Middle frontal gyrus (tissue), 1 donor: ENCODE results near the gene MYPOP.
A peak's percentile ranks its signal among the peaks of the same experiment; 100 is the strongest.
"Not testable (repeated sequence)": the region's sequence is repeated elsewhere in the genome, so short reads cannot be mapped to it uniquely, and the experiment has no call there.

Source experiments
- DNase-seq: peaks from one replicate; pipeline ENCODE4 v3.0.0-alpha.2; 2015; ENCODE audit warnings: low spot score; ENCODE audit errors: extremely low spot score

Gene MYPOP

GRCh38 chr19:45908956-45909355 lies 6.5 kb upstream of the MYPOP start:
- no peak for DNase-seq

GRCh38 chr19:45906221-45906620 lies 3.8 kb upstream of the MYPOP start:
- DNase-seq = no peak

GRCh38 chr19:45905011-45905410 lies 2.6 kb upstream of the MYPOP start:
- DNase-seq = no peak

- peak; percentile 98 for DNase-seq
Observed at GRCh38 chr19:45902651-45903625, 525 bp upstream of the MYPOP start.

- no peak for DNase-seq
Observed at GRCh38 chr19:45901432-45901911, 941 bp downstream of the MYPOP start.

DNA sequence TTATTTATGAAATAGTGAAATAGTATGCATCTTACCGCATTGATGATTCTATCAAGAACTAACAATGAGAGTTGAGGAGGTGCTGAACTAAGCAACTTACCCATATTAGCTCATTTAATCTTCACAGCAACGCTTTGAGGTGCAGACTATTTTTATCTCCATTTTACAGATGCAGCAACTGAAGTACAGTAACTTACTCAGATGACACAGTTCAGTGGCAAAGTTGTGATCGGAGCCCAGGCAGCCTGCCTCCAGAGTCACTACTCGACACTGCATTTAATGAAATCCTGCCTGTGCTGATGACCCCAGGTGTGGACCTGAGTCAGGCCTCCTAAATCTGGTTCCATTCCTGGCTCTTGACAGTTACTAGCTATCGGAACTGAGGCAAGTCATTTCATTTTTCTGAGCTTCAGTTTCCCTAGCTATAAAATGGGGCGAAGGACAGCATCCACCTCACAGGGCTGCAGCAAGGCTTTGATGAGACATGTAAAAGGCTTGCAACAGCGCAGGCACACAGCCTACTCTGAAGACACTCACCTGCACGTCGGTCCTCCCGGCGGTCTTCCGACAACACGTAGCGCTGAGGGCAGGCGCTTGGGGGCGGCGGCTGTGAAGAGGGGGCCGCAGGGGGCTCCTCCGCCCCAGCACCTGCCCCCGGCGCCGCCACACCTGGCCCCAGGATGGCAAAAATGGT lies 1.5 kb downstream of the MYPOP start:
- DNase-seq = no peak

DNA sequence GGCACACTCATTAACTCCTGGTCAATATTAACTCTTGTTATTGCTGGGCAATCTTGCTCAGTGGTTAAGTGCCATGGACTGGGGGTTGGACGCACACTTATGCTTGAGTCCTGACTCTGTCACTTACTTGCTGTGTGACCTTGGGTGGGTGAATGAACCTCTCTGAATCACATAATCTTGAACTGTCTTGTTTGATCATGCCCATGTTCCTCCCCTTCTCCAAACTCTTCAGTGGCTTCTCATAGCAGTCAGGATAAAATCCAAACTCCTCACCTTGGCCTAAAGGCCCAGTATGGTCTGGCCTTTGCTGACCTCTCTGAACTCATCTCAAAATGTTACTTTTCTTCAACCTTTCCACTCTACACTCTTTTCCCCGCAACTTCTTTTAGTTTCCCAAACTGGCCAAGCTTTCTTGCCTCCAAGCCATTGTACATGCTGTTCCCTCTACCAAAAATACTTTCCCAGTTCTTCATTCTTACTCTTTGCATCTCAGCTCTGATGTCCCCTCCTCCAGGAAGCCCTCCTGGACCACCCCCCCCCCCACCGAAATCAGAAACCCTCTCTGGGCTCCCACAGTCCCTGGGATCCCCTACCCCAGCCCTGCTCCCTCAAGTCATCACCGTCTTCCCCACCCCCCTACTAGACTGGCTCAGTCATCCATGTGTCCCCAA lies 2.4 kb downstream of the MYPOP start:
- no peak for DNase-seq

DNA sequence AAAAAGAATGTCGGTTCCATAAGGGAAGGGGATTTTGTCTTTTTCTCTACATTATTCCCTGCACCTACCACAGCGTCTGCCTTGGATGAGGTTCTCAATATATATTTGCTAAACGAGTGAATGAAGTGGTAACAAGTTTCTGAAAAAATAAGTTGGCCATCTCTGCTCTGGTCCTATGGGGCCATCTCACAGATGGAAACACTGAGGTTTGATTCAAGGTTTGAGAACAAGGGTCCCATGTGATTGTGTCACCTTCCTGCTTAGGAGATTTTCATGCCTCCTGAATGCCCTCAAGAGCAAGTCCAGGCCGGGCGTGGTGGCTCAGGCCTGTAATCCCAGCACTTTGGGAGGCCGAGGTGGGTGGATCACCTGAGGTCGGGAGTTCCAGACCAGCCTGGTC lies 3.2 kb downstream of the MYPOP start:
- DNase-seq = no peak

DNA sequence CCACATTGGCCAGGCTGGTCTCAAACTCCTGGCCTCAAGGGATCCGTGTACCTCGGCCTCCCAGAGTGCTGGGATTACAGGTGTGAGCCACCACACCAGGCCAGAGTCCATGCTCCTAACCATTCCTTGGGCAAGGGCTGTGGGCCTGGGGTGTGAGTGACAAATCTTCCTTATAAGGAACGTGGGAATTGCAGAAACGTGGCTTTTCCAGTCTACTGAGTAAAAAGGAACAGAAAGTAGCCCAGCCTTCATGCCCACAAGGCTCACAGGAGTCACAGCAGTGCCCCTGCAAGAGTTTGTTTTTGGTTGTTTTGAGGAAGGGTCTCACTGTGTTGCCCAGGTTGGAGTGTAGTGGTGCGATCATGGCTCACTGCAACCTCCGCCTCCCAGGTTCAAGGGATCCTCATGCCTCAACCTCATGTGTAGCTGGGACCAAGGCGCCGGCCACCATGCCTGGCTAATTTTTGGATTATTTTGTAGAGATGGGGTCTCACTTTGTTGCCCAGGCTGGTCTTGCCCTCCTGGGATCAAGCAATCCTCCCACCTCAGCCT lies 5.1 kb downstream of the MYPOP start:
- DNase-seq = no peak

GRCh38 chr19:45895983-45896599 lies 6.3 kb downstream of the MYPOP start:
- not testable (repeated sequence) for DNase-seq

- no peak for DNase-seq
Observed at GRCh38 chr19:45895519-45895972, 6.9 kb downstream of the MYPOP start.

GRCh38 chr19:45890877-45891276 lies 11.5 kb downstream of the MYPOP start:
- no peak for DNase-seq

GRCh38 chr19:45889210-45889885 lies 13.1 kb downstream of the MYPOP start:
- no peak for DNase-seq

DNA sequence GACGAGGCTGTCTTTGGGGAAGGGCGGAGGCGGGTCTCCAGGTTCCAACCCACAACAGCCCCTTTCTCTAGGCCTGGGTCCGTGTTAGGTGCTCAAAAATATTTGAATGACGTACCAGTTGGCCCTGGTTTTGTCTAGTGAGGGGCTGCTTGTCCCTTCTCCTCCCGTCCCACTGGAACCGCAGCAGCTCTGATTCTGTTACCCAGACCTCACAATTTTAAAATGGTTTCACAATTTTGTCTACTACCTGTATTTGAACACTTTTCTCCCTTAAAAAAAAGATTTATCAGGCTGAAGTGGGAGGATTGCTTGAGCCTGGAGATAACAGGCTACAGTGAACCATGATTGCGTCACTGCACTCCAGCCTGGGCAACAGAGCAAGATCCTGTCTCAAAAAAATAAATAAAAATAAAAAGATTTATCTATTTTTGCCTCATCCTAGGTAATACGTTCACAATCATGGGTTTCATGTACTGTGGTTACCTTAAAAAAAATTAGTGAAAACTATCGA lies 15.2 kb downstream of the MYPOP start:
- DNase-seq = no peak

DNA sequence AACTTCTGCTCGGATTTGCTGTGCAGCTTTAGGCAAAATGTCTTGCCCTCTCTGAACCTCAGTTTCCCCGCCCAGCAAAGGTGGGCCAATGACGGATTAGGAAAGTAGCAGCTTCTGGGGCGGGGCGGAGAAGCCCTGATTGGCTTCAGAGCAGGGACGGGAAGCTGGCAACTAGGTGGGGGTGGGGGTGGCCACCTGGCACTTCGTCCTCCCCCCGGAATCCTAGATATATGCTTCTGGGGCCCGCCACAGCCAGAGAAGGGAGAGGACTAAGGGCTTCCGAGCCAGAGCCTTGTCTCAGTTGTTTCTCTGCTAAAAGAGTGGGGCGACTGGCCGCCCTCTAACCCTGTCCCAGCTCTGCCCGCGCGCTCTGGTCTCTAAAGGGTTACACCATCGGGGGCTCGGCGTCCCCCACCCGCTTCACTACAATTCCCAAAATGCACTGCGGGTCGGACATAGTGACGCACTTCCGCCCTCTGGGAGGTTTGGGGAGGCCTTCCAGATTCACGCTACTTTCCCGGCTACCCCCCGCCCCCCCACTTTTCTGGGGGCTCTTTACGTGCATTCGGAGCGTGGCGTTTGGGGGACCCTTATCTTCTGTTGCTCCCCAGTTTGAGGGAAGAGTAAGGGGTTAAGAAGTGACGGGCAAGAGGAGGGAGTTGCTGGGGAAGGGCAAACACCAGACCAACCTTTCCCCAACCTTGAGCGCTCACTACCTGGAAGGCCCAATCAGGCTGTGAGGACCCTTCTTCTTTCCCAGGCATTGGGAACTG lies 15.8 kb downstream of the MYPOP start:
- DNase-seq = peak; percentile 93

DNA sequence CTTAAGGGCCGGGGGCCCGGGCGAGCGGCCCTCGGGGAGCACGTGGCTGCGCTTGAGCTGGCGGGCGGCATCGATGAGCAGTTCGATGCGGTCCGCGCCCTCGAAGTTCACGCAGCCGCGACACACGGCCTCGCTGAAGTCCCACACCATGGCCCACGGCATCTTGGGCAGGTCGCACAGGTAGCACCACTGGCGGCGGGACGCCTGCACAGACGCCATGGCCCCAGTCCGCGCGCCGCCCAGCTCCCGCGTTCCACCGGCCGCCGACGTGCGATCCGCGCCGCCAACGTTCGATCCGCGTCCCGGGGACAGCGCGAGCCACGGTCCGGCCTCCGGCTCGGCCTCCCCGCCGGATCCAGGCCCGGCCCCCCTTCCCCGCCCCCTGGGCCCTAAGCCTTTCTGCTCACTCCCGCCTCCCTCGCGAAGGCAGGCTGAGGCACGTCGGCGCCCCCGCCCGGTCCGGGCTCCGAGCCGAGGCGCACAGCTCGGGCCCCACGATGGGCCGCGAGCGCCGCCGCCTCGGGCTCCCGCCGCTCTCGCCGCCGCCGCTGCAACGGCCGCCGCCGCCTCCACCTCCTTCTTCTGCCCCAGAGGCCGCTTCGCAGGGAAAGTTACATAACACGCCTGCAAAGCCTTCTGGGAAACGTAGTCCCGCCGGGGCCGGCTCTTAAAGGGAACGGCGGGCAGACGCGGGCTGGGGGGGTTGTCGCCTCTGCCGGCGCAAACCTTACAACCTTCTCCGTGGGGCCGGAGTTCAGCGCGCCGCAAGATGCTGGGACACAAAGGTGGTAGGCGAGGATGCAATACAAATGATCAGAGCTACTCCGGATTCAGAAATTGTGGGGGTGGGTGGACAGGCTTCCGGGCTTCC lies 16.6 kb downstream of the MYPOP start, which contains the start of gene IRF2BP1:
Gene IRF2BP1, minus strand, starts transcription at position 586 of the 871 bp plus-strand sequence. Its CDS starts 367 bp downstream, at position 219.
- DNase-seq = peak; percentile 89

DNA sequence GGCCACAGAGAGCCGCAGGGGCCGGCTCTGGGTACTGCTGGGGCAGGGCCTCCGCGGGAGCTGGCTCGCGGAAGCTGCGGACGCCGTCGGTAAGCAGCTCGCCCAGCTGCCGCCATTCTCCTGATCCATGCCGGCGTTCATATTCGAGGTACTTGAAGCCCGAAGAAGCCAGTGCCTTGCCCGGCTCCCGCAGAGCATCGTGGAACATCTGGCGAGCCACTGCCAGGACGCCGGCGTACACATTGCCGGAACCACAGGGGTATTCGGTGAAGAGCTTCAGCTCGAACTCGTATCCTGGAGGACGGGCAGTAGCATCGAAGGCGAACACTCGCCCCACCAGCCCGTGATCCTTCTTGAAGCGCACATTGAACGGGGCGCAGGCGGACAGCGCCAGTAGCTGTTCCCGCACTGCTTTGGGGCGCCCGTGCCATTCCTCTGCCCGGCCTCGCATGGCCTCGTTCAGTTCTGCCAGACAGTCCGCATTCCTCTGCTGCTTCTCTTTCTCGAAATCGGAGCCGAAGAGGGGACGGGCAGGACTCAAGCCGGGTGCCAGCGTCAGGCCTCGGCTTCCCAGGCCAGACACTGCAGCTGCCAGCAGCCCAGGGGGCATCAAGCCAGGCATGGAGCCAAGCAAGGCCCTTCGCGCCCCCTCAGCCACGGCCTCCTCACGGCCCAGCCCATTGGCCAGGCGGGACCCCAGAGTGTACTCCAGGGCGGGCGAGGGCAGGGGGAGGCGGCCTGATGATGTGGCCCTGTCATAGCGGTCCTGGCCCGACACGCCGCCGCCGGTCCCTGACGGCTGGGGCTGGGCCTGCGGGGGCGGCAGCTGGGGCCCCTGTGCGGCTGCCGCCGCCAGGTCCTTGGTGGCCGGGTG lies 17.5 kb downstream of the MYPOP start:
- no peak for DNase-seq
